ENCODE results near the gene MGAT3. TPM values are rescaled to one million over a fixed set of nuclear protein-coding genes. Genes with fewer than 3 reads are reported as not detected.

Gene MGAT3
- total and polyA plus RNA-seq, 2 of the 13 experiments (the other 11 are each of a cell fraction or from before 2014, with no cell fraction given), result 0.11 to 0.15 TPM

DNA sequence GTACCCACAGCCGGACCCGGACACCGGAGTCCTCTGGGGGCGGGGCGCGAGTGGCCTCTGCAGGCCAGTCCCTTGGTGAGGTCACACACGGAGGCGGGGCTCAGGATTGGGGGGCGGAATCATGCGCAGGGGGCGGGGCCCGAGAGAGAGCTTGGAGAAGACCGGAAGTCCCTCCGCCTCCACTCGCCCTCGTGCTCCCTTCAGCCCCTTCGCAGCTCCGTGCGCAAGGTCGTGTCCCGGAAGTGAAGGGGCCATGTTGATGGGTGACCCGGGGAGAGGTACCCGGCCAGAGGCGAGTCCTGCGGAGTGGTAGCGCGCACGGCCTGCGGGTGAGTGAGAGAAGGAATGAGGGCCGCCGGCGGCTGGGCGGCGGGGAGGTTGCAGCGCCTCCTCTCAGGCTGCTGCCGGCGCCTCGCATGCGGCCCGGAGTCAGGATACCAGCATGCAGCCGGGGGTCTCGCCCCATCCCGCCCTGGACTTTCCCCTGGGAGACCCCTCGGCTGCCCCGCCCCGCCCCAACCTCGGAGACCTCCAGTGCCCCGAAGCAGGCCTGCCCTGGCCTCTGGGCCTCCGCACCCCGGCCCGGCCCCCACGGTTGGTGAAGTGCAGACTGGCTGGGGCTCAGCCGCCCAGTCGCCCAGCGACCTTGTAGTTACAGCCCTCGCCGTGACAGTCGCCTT lies 45.4 kb downstream of the MGAT3 start, which contains the start of gene MIEF1 (continued):
- peak; percentile 87 for TF ChIP-seq KLF6 (CRISPR knock-in tag; IDR thresholded peaks at IDR 0.05)
- TF ChIP-seq BRD4 (CRISPR knock-in tag; IDR thresholded peaks at IDR 0.05), result no peak
- TF ChIP-seq REPIN1 (CRISPR knock-in tag; IDR thresholded peaks at IDR 0.05; ENCODE audit: borderline replicate concordance, low read depth), result peak; percentile 63; the same call in 1 of the 2 replicates
- no peak; the same call in 1 of the 2 replicates for TF ChIP-seq ZNF564 (CRISPR knock-in tag; IDR thresholded peaks at IDR 0.05)
- no peak for TF ChIP-seq GTF2F1 (IDR thresholded peaks at IDR 0.05; ENCODE audit: low read length)
- no peak for TF ChIP-seq MTF2 (CRISPR knock-in tag; IDR thresholded peaks at IDR 0.05; ENCODE audit: borderline replicate concordance)
- TF ChIP-seq ZNF337 (CRISPR knock-in tag; IDR thresholded peaks at IDR 0.05; ENCODE audit: borderline replicate concordance, low read depth), result 0 out of 2 replicates have a peak, but pooled peaks have one; percentile 18
- TF ChIP-seq ZBTB7B (CRISPR knock-in tag; IDR thresholded peaks at IDR 0.05), result peak; percentile 80; the same call in 1 of the 2 replicates
- TF ChIP-seq PPARG (CRISPR knock-in tag; conservative IDR thresholded peaks at IDR 0.05), result no peak; the same call in 1 of the 2 replicates
- TF ChIP-seq, protein P1, sequence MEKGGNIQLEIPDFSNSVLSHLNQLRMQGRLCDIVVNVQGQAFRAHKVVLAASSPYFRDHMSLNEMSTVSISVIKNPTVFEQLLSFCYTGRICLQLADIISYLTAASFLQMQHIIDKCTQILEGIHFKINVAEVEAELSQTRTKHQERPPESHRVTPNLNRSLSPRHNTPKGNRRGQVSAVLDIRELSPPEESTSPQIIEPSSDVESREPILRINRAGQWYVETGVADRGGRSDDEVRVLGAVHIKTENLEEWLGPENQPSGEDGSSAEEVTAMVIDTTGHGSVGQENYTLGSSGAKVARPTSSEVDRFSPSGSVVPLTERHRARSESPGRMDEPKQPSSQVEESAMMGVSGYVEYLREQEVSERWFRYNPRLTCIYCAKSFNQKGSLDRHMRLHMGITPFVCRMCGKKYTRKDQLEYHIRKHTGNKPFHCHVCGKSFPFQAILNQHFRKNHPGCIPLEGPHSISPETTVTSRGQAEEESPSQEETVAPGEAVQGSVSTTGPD (CRISPR knock-in tag; IDR thresholded peaks at IDR 0.05), result no peak
- peak; percentile 71 to 85 for TF ChIP-seq POLR2A (IDR thresholded peaks at IDR 0.05; ENCODE audit: insufficient read depth in 1 of 2, low read depth in 2 of 2, low read length in 2 of 2)
- TF ChIP-seq MEIS2 (CRISPR knock-in tag; IDR thresholded peaks at IDR 0.05), result no peak; the same call in 1 of the 2 replicates
- no peak for TF ChIP-seq ZNF780A (CRISPR knock-in tag; IDR thresholded peaks at IDR 0.05)
- TF ChIP-seq SALL2 (CRISPR knock-in tag; IDR thresholded peaks at IDR 0.05), result peak; percentile 49; the same call in 1 of the 2 replicates
- TF ChIP-seq NONO (IDR thresholded peaks at IDR 0.05), result no peak
- TF ChIP-seq NONO (CRISPR knock-in tag; conservative IDR thresholded peaks at IDR 0.05), result peak; percentile 81
- no peak for TF ChIP-seq ZBTB20 (CRISPR knock-in tag; IDR thresholded peaks at IDR 0.05; ENCODE audit: borderline replicate concordance, low read depth)
- no peak for TF ChIP-seq ZNF33A (CRISPR knock-in tag; IDR thresholded peaks at IDR 0.05; ENCODE audit: borderline replicate concordance)
- no peak for TF ChIP-seq ZNF546 (CRISPR knock-in tag; conservative IDR thresholded peaks at IDR 0.05)
- TF ChIP-seq, protein P2, sequence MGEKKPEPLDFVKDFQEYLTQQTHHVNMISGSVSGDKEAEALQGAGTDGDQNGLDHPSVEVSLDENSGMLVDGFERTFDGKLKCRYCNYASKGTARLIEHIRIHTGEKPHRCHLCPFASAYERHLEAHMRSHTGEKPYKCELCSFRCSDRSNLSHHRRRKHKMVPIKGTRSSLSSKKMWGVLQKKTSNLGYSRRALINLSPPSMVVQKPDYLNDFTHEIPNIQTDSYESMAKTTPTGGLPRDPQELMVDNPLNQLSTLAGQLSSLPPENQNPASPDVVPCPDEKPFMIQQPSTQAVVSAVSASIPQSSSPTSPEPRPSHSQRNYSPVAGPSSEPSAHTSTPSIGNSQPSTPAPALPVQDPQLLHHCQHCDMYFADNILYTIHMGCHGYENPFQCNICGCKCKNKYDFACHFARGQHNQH (CRISPR knock-in tag; IDR thresholded peaks at IDR 0.05), result peak; percentile 81; the same call in 1 of the 2 replicates
- TF ChIP-seq ELF1 (CRISPR knock-in tag; IDR thresholded peaks at IDR 0.05), result peak; percentile 92
- no peak for TF ChIP-seq ZFP36 (IDR thresholded peaks at IDR 0.05; ENCODE audit: borderline replicate concordance, low read depth, low read length, partially characterized antibody)
- TF ChIP-seq SP5 (CRISPR knock-in tag; IDR thresholded peaks at IDR 0.05; ENCODE audit: borderline replicate concordance, low read depth), result peak; percentile 81
- TF ChIP-seq, protein P3, sequence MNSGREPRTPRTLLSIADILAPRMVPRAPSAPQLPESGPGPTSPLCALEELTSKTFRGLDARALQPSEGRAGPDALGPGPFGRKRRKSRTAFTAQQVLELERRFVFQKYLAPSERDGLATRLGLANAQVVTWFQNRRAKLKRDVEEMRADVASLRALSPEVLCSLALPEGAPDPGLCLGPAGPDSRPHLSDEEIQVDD (CRISPR knock-in tag; IDR thresholded peaks at IDR 0.05; ENCODE audit: borderline replicate concordance), result no peak
- TF ChIP-seq ISL2 (CRISPR knock-in tag; IDR thresholded peaks at IDR 0.05), result peak; percentile 56; the same call in 1 of the 2 replicates
- no peak; the same call in 1 of the 2 replicates for TF ChIP-seq BHLHE40 (IDR thresholded peaks at IDR 0.05; ENCODE audit: low read length)
- no peak for TF ChIP-seq ZNF30 (CRISPR knock-in tag; IDR thresholded peaks at IDR 0.05)
- TF ChIP-seq ZNF597 (CRISPR knock-in tag; IDR thresholded peaks at IDR 0.05), result no peak
- TF ChIP-seq ZNF615 (CRISPR knock-in tag; IDR thresholded peaks at IDR 0.05; ENCODE audit: borderline replicate concordance), result 0 out of 2 replicates have a peak, but pooled peaks have one; percentile 47
